M059J (cell line): ENCODE data around the gene DPP3. TPM values are rescaled to one million over a fixed set of nuclear protein-coding genes. Genes with fewer than 3 reads are reported as not detected.
"Not testable (repeated sequence)": the region's sequence is repeated elsewhere in the genome, so short reads cannot be mapped to it uniquely, and the experiment has no call there.

Experiments used
- DNase-seq: peaks from one replicate; pipeline ENCODE4 v3.0.0-alpha.2; 2012; ENCODE audit warnings: low read depth
- total RNA-seq: library from RNA; depleted of rRNA; stranded (reverse); fragments of >200 nt; shearing (Covaris generic); gene quantifications from 2 replicates; pipeline ENCODE4 v1.2.3, GENCODE V29; 2014

Gene DPP3
- total RNA-seq, 1 experiment from 2014 or later, result 106 TPM

GRCh38 chr11:66464116-66464515, 16.1 kb upstream of the DPP3 start:
- DNase-seq, result not testable (repeated sequence)

DNA sequence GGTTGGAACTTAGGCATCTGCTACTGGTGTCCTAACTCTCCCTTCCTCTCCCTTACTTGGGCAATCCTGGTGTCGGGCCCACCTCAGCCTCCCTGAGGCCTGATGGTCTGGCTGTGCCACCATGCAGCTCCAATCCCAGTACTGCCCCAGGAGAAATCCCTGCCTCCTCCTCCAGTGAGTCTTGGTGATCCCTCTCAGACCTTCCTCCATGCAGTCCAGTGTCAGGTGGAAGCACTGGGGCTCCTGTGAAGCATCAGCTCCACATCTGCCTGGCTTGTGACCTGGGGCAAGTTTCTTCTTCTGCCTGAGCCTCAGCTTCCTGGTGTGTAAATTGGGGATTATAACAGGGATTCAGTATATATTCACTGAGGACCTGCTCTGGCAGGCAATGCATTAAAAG, 15.3 kb upstream of the DPP3 start:
- DNase-seq, result no peak

- peak; percentile 20 for DNase-seq
Observed at GRCh38 chr11:66465373-66466224, 14.6 kb upstream of the DPP3 start.

DNA sequence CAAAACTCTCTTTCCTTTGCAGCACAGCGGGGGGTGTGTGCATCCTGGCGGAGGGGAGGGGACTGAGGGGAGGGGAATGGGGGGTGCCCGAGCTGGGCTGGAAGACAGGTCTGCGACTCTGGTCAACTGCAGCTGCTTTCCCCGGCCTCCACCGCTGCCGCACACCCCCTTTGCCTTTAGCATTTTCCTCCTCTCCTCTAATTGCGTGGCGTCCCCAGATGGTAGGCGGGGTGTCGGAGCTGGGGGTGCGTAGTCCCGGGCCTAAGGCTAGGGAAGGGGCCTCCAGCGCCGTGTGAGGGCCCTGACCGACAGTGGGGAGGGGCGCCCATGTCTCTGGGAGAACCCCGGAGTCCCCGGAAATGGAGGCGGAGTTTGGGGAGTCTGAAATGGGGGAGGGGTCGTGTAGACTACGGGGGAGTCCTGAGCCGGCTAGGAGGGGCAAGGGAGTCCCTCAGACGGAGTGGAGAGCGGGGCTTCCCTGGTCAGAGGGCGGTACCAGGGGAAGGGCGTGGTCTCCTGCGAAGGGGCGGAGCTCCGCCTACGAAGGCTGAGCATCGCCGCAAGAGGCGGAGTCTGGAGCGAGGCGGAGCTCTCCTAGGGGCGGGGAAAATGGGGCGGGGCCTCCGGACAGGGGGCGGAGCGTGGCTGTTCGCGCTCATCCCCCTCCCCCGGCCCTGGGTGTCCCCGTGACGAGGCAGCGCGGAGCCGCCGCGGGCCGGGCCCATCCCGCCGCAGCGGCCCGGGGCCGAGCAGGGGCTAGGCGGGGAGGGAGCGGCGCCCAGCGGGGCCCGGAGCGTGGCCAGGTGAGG, 13.8 kb upstream of the DPP3 start, which contains the start of gene PELI3:
Gene PELI3, plus strand, starts transcription at position 681 of the 809 bp plus-strand sequence. CDS start 1,224 bp downstream, outside the sequence.
- DNase-seq, result peak; percentile 80

GRCh38 chr11:66467034-66467659, 13.1 kb upstream of the DPP3 start:
- peak; percentile 27 for DNase-seq

DNA sequence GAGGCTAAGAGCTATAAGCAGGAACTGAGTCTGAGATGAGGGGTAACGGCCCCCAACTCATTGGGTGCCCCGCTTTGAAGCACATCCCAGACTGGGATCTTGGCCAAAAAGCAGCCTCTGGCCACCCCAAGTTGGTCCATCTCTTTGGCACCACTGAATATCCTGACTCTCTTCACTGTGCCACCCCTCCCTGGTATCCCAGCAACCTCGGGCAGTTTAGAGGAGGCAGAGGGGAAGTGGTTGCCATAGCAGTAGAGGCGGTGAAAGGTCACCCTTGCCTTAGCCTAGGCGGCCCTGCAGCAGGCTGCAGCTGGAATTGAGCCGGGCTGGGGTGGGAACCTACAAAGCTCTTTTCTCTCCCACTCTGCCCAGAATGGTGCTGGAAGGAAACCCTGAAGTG, 12.5 kb upstream of the DPP3 start:
- DNase-seq, result peak; percentile 39

GRCh38 chr11:66468691-66469090, 11.5 kb upstream of the DPP3 start:
- no peak for DNase-seq

- DNase-seq, result no peak
Observed at GRCh38 chr11:66469441-66469840, 10.8 kb upstream of the DPP3 start.

GRCh38 chr11:66470015-66470414, 10.2 kb upstream of the DPP3 start:
- no peak for DNase-seq

DNA sequence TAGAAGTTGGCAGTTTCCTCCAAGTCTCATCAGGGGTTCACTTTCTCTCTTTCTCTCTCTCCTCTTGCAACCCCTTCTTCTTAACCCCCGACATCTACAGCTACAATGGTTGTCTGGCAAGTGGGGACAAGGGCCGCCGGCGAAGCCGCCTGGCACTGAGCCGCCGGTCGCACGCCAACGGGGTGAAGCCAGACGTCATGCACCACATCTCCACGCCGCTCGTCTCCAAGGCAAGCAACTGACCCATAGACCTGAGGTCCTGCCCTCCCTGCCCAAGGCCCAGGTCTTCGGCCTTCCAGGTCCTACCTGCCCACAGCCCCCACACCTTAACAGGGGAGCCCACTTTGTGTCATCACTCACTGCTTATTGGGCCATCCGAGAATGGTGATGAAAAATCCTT, 9.1 kb upstream of the DPP3 start:
- no peak for DNase-seq

DNA sequence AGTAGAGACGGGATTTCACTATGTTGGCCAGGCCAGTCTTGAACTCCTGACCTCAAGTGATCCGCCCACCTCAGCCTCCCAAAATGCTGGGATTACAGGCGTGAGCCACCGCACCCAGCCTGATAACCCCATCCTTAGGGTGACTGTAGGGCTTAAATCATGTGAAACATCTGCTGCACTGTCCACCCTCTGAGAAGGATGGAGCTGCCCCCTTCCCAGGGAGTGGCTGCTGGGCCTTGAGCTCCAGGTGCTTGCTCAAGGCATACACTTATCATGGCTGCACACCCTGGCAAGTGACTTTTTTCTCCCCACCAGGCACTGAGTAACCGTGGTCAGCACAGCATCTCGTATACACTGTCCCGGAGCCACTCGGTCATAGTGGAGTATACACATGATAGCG, 8.2 kb upstream of the DPP3 start:
- no peak for DNase-seq

DNA sequence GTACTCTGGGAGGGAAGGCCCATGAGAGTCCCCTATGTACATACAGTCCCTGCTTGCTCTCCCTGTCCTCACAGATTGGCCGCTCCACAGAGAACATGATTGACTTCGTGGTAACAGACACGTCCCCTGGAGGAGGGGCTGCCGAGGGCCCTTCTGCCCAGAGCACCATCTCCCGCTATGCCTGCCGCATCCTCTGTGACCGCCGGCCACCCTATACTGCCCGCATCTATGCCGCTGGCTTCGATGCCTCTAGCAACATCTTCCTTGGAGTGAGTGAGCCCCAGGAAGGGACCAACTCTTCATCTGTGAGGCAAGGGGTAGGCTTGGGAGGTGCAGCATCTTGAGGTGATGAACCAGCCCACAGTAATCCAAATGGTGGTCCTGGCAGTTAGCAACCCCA, 7.1 kb upstream of the DPP3 start:
- no peak for DNase-seq

DNA sequence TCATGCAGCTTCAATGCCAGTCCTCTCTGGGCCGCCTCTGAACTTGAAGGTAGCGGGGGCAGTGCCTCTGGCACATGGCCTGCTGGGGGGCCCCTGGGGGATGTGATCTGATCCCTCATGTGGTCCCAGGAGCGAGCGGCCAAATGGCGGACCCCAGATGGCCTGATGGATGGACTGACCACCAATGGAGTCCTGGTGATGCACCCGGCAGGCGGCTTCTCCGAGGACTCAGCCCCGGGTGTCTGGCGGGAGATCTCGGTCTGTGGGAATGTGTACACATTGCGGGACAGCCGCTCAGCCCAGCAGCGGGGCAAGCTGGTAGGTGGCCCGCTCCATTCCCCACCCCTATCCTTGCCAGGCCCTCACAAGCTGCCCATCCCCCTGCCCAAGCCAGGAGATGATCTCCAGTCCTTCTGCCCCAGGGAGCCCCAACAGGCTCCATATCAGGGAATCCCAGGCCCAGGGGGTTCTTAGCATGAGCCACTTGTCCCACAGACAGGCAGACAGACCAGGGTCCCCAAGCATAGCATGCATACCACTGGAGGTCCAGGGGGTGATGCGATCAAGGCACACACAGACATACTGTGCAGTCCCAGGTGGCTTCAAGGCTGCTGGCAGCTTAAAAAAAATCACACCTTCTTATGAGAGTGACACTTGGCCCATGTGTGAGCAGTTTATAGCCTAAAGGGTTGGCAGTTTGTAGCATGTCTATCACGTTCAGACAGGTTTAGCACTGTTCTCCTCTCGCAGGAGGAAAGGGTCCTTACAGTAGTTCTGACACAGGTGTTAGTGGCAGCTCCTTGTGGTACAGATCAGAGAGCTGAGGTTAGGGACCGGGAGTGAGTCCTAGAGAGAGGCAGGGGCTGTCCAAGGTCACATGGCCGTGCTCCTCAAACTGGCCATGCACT, 6.4 kb upstream of the DPP3 start:
- no peak for DNase-seq

DNA sequence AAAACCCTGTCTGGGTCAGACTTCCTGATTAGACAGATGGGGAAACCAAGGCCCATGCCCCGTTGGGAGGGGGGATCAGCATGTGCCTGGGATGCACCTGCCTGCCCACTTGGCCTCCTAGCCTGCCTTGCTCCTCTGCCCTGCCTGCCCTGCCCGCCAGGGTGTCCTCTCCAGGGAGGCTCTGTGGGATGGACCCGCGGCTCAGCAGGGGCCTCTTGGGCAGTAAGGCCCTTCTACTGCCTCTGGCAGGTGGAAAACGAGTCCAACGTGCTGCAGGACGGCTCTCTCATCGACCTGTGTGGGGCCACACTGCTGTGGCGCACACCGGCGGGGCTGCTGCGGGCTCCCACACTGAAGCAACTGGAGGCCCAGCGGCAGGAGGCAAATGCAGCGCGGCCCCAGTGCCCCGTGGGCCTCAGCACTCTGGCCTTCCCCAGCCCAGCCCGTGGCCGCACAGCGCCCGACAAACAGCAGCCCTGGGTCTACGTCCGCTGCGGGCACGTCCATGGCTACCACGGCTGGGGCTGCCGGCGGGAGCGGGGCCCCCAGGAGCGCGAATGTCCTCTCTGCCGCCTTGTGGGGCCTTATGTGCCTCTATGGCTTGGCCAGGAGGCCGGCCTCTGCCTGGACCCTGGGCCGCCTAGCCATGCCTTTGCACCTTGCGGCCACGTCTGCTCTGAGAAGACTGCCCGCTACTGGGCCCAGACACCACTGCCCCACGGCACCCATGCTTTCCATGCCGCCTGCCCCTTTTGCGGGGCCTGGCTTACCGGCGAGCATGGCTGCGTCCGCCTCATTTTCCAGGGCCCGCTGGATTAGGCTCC, 4.7 kb upstream of the DPP3 start:
- DNase-seq, result no peak

DNA sequence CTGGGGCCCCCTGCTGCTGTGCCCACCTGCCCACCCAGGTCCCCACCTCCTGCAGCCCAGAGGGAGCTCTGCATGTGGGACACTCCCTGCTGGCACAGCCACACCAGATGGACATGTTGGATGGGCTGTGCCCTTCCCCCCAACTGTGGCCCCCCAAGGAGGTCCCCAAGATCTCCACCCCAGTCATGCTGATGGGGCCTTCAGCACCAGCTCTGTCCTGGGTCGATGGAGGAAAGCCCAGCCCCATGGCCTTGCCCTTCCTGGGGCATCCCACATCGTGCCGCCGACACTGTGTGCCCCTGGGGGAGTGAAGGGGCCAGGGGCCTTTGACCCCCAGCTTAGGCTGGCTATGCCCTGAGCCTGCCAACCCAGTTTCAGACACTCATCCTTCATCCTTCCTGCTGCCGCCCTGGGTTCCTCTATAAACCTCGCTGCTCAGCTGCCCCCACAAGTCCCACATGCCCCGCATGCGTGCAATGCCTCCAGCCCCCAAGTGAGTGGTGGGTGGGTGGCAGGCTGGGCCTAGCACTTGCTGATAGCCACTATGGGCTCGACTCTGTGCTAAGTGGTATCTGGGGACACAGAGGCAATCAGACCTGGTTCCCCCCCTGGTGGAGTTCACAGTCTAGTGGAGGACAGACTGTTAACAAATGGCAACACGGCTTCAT, 3.9 kb upstream of the DPP3 start:
- DNase-seq, result no peak

DNA sequence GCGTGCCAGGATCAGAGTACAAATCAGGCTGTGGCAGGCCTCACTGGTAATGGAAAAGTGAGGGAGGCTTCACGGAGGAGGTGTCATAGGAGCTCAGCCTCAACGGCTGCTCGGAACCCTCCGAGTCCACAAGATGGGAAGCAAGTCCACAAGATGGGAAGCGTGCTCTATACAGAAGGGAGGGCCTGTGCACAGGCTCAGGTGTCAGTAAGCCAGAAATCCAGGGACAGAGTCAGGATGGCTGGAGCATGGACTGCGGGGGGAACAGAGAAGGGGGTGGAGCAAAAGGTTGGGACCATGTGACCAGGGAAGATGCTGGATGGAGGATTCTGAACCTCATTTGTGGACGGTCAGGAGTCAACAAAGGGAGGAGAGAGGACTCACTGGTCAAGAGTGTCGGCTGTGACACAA, 3.4 kb upstream of the DPP3 start:
- DNase-seq, result no peak

- no peak for DNase-seq
Observed at GRCh38 chr11:66477263-66478201, 2.7 kb upstream of the DPP3 start.

GRCh38 chr11:66478729-66479393, 1.4 kb upstream of the DPP3 start:
- DNase-seq, result no peak
